ENCODE data around the gene SLFN12.
A peak's percentile ranks its signal among the peaks of the same experiment; 100 is the strongest.
"Not testable (repeated sequence)": the region's sequence is repeated elsewhere in the genome, so short reads cannot be mapped to it uniquely, and the experiment has no call there.

SLFN12 gene

DNA sequence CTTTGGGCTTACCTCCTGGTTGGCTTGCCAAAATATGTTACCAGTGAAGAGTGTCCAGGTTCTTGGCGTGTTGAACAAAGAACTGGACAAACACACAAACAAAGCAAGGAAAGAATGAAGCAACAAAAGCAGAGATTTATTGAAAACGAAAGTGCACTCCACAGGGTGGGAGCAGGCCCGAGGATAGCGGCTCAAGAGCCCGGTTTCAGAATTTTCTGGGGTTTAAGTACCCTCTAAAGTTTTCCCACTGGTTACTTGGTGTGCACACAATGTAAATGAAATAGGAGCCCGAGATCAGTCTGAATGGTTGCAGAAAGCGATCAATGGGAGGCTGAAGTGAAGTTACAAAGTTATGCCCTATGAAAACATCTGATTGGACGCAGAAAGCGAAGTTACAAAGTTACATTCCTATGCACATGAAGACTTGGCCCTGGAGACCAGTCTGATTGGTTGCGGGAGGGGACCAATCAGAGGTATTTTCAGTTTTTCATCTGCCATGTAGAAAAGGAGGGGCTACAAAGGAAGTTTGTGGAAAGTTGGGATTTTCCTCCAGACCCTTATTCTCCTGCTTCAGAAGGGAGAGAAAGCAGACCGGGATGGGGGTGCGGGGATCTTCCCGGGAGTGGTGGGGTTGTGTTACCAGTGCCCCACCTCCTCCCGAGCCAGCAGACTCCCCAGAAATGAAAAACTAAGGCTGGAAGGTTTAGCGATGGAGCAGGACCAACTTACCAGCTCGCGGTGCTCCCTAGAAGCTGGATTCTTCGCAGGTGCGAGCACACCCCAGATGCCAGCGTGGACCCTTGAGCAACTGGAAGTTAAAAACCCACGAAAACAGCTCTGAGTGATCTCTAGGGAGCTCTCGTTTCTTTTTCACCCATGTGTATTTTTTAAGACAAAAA lies at the start of gene SLFN12:
Gene SLFN12, minus strand, starts transcription at position 325 of the 899 bp plus-strand sequence. CDS start 9,472 bp downstream, outside the sequence.
- peak; percentile 76 for DNase-seq (ENCODE audit: low spot score)

DNA sequence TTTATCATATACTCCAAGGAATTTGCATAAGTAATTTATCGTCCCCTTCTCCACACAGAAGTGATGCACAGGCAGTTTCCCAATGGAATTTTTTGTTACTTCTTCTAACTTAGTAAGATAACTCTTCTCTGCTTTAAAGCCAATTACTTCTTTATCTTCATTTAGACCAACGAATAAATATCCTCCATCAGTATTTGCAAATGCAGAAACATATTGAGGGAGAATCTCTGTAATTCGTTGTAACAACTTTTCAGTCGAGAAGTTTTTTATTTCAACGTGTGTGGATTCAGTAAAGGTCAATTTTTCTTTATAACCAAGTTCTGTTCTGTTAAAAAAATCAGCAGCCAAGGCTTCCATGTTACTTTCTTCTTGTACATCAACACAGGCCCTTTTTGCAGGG lies 47.0 kb upstream of the SLFN12 start:
- DNase-seq (ENCODE audit: low spot score), result no peak

DNA sequence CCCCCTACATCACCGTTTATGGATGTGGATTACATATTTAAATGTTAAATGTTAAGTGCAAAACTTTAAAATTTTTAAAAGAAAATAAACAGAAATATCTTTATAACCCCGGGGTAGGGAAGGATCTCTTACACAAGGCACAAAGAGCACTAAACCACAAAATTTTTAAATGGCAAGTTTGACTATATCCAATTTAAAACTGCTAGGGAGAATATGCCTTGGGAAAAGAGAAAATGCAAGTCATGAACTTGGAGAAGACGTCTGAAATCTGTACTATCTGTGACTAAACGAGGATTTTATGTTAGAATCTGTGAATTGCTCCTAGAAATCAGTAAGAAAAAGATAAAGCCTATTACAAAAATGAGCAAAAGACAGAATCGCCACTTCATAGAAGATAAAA lies 44.9 kb upstream of the SLFN12 start:
- no peak for DNase-seq (ENCODE audit: low spot score)

DNA sequence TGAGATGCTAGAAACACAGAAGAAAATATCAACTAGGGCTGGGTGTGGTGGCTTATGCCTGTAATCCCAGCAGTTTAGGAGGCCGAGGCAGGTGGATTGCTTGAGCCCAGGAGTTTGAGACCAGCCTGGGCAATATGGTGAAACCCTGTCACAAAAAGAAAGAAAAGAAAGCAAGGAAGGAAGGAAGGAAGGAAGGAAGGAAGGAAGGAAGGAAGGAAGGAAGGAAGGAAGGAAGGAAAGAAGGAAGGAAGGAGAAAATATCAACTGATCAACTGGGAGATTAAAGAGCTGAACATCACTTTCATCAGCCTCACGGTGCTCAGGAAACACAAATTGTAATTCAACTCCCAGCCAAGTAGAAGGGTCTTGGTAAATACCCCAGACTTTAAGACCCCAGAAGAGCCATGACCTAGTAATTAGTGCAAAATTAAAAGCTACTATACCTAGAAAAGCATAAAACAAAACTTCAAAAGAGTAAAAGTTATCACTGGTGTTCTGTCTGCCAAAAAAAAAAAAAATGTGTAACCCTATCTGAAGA lies 44.1 kb upstream of the SLFN12 start:
- DNase-seq (ENCODE audit: low spot score), result no peak

DNA sequence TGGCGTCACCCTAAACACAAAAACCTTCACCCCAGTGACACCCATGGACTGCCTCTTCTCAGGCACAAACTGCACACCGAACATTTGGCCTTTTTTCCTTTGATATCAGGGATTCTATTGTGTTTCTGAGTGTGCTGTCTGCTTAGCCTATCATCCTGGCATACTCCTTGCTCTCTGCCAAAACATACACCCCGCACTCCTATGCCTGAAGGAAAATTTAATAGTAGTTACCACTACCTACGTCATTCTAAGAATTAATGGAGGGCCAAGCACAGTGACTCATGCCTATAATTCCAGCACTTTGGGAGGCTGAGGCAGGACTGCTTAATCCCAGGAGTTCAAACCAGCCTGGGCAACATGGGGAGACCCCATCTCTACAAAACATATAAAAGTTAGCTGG lies 36.2 kb upstream of the SLFN12 start:
- DNase-seq (ENCODE audit: low spot score), result no peak

DNA sequence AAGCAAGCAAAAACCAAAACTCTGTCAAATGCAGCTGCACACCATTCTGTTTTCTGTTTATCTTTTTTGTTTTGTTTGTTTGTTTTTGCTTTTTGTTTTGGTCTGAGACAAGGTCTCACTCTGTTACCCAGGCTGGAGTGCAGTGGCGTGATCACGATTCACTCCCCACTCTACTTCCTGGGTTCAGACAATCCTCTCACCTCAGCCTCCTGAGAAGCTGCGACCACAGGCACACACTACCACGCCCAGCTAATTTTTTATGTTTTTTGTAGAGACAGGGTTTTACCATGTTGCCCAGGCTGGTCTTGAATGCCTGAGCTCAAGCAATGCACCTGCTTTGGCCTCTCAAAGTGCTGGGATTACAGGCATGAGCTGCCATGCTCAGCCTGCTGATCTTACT lies 35.5 kb upstream of the SLFN12 start:
- peak; percentile 52 for DNase-seq (ENCODE audit: low spot score)

DNA sequence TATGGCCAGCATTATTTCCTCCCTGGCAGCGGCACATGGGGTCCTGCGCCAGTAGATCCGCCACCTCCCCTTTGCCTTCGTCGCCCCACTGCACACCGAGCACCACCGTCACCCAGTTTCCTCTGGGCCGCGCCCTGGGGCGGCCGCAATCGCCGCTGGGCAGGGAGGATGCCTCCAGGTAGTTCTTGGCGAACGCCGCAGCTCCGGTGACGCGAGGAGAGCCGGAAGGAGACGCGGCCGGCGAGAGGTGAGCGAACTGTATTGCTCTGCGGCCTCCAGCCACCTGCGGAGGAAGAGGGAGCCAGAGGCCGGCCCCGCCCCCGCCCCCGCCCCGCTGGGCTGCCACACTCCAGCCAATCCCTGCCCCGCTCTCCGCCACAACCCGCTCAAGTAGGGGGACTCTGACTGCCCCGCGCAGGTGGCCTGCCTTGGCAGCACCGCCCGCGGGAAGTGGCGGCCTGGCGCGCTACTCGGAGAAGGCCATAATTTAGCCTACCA lies 28.1 kb upstream of the SLFN12 start:
- peak; percentile 50 for DNase-seq (ENCODE audit: low spot score)

DNA sequence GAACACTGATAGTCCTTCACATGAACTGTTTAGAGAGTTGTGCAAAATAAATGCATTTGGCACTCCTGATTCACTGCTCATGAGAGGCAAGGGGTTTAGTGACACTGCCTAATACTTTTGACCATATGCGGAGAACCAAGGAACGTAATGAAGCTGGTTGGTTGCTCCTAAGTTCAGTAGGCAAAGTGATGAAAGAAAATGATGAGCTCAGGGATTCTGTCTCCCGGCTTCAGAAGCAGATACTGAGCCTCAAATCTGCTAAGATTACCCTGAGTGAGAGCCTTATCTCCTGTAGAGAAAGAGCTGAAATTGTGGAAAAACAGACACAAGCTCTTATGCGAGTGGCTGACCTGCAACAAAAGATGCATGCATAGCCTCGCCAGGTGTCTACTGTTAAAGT lies 21.7 kb upstream of the SLFN12 start:
- not testable (repeated sequence) for DNase-seq (ENCODE audit: low spot score)

DNA sequence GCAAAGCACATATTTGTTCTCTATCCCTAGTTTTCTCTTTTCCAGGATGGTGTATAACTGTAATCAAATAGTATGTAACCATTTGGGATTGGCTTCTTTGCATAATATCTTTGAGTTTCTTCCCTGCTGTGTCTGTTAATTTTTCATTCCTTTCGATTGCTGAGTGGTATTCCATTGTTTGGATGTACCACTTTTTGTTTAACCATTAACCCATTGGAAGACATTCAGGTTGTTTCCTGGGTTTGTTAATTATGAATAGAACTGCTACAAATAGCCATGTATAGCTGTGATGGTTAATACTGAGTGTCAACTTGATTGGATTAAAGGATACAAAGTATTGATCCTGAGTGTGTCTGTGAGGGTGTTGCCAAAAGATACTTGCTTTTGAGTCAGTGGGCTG lies 20.9 kb upstream of the SLFN12 start:
- no peak for DNase-seq (ENCODE audit: low spot score)

DNA sequence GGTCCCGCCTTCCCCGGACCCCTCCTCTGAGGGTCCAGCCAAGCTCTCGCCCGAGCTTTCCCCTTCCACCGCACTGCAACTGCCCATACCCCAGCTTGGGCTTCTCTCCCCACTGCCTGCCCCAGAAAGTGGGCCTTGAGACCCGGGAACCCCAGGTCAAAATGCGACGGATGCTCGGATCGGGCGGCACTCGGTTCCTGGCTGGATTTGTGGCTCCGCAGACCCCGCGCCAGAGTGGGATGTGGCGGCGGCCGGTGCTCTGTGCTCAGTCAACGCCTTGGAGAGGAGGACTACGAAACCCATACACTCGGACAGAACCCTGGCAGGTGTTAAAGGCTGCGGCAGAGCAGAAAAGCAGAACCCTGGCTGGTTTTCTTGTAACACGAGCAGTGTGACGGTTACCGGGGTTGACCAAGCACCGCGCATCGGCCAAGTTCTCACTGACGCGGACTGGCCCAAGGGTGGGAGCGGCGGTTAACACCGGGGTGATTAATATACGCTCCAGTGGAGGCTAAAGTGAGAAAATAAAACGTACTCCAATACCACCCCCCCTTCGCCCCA lies 17.2 kb upstream of the SLFN12 start:
- DNase-seq (ENCODE audit: low spot score), result no peak

DNA sequence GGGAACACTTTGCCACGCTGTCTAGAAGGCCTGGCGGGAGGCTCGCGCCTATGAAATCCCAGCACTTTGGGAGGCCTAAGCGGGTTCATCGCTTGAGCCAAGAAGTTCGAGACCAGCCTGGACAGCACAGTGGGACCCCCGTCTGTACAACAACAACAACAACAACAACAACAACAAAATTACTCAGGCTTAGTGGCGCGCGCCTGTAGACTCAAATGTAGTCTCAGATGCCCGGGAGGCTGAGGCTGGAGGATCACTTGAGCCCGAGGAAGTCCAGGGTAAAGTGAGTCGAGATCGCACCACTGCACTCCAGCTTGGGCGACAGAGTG lies 16.6 kb upstream of the SLFN12 start:
- no peak for DNase-seq (ENCODE audit: low spot score)

DNA sequence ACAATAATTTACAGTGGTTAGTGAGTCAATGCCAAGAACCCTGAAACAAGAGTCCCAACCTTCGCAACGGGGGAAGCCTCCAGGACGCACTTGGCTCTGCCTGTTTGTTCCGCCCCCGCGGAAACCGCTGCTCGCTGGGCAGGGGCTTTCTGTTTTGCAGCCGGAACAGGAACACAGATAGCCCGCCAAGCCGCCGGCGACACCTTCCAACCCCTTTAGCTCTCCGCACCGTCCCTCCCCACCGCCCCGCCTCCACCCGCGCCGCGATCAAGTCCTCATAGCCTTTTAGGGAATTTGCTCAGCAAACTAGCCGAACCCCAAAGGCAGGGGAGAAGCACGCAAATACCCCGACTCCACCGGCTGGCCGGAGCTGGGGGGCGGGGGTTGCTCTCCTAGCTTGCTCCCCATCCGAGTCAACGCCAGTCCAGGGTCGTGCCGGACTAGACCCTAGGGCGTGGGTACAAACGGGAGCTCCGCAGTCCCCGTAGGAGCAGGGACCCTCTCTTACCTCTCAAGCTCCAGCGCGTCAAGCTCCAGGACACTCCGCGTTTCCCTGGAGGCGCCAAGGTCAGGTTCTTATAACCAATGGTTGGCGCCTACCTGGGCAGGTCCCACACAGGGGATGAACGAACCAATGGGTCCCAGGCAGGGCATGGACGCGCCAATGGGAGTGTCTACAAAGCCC lies 16.1 kb upstream of the SLFN12 start, which contains the start of gene SLFN13:
Gene SLFN13, minus strand, starts transcription at position 553 of the 685 bp plus-strand sequence. CDS start 3,086 bp downstream, outside the sequence.
- peak; percentile 82 for DNase-seq (ENCODE audit: low spot score)

DNA sequence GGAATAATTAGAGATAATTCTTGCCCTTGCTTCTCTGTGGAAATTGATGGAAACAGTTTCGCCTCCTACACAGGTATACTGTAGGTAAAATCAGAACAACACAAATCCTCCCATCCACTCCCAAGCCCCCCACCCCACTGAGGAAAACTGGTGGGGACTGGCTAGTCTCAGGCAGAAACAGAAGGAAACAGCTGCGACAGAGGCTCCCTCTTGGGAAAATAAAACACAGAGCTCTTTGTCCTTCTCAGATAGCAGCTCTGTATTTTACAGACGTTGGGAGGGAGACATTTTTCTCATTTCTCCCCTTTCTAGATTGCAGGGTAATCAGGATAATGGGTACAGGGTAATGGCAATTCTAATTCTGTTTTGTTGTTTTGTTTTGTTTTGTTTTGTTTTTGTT lies 15.2 kb upstream of the SLFN12 start:
- DNase-seq (ENCODE audit: low spot score), result no peak

DNA sequence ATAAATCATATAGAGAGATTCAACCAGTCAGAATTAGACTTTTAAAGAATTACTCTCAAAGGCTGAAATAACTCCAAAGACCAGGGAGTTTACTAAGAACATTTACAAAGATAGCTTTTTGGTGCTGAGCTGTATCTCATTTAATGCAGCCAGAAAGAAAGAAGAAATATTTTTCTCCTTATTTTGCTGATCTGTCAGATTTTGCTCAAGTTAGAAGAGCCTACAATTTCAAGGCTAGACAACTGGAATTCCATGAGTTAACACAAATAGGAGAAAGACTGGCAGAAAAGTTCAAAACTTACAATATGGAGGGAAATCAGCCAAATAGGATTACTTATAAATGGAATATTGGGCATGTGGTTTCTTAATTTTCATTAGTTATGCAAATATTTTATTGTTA lies 6.1 kb upstream of the SLFN12 start:
- no peak for DNase-seq (ENCODE audit: low spot score)

DNA sequence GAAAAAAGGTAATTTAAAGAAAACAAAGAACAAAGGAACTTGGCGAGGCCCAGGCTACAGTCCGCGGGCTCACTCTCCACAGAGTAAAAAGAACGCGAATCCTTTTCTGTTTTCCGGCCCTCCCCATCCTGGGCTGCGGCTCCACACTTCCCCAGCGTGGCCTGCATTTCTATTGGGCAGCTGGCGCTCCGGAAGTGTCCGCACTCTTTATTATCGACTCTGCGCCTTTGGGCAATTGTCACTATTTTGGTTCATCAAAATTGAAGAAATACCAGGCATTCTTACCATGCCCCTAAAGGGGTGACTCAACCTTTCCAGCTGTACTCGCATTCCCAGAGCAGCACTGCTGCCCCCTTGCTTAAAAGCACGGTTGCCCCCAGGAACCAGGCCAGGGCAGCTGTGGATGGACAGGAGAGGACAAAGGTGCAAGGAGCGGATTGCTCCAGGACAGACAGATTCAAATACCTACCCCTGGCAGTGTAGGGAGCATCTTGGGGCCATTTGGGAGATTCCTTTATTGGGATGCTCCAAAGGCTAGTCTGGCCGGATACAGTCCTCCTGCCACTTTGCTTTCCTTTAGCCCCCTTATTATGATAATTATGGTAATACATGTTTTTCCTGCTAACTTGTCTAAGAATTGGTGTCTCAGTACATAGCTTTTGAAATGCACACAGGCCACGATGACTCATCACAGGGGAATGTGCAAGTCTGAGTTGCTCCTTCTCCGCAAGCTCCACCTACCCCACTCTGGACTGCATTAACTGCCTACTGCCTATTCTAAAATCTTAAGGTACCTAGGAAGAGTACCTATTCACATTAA lies 985 bp upstream of the SLFN12 start:
- peak; percentile 83 for DNase-seq (ENCODE audit: low spot score)

DNA sequence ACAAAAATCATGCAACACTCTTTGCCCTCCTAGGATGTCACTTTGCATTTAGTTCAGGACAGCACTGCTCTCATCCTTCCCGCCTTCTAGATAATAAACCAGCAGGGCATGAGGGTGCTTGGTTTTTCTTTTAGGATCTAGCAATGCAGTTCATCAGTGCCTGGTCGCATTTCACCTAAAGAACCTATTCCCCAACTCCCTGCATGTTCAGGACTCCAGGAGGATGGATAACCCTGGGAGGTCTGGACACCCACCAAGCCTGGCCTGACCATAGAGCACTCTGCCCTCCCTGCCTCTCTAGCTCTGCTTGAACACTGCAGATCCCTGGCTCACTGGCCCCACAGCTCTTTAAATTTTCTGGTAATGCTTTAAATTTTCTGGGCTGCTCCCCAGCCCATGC lies 2.6 kb downstream of the SLFN12 start:
- no peak for DNase-seq (ENCODE audit: low spot score)

DNA sequence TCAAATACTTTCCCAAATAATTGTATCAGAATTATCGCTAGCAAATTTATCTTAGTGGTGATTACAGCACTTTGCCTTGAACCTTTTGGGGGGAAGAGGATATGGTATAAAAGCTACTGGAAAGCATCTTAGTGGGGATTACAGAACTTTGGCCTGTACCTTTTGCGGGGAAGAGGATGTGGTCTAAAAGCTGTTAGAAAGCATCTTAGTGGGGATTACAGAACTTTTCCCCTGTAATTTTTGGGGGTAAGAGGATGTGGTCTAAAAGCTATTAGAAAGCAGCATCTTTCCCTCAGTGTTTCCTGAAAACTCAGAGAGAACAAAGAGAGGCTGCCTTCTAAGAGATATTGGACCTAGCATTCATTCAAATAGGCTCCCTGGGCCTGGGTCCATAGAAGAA lies 4.1 kb downstream of the SLFN12 start:
- DNase-seq (ENCODE audit: low spot score), result no peak

DNA sequence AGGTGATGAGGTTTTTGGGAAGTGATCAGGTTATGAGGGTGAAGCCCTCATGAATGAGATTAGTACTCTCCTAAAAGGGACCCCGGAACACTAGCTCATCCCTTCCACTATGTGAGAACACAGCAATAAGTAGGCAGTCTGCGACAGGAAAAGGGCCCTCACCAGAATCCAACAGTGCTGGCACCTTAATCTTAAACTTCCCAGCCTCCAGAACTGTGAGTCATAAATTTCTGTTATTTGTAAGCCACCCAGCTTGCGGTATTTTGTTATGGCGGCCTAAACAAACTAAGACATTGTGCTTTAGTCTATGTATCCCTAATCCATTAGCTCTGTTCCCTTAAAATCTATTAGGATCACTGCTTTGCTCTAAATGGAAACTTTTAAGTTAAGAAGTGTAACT lies 8.5 kb downstream of the SLFN12 start:
- DNase-seq (ENCODE audit: low spot score), result no peak

DNA sequence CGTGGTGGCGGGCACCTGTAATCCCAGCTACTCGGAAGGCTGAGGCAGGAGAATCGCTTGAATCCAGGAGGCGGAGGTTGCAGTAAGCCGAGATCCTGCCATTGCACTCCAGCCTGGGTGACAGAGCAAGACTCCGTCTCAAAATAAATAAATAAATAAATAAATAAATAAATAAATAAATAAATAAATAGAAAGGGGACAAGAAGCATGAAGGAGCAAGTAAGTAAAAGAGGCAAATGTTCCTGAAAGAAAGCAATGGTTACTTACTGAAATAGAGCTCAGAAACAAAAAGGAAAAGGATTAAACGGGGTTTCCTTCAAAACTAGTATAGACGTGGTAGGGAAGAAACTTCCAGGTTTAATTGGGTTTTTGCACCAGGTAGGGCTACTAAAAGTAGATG lies 11.2 kb downstream of the SLFN12 start:
- not testable (repeated sequence) for DNase-seq (ENCODE audit: low spot score)

DNA sequence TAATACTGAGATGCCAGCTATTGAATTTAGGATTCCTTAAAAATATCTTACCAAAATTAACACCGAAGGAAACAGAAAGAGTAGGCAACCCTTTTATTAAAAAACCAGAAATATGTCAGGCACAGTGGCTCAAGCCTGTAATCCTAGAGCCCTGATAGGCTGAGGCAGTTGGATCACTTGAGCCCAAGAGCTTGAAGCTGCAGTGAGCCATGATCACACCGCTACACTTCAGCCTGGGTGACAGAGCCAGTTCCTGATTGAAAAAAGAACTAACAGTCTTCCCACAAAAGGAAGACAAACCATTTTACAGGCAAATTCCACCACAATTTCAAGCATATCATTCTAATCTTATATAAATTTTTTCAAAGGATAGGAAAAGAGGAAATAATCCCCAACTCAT lies 15.6 kb downstream of the SLFN12 start:
- DNase-seq (ENCODE audit: low spot score), result no peak

DNA sequence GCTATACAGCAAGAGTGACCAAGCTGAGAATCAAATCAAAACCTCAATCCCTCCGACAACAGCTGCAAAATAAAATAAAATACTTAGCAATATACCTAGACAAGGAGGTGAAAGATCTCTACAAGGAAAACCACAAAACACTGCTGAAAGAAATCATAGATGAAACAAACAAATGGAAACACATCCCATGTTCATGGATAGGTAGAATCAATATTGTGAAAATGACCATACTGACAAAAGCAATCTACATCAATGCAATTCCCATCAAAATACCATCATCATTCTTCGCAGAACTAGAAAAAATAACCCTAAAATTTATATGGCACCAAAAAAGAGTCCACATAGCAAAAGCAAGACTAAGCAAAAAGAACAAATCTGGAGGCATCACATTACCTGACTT lies 17.6 kb downstream of the SLFN12 start:
- not testable (repeated sequence) for DNase-seq (ENCODE audit: low spot score)

DNA sequence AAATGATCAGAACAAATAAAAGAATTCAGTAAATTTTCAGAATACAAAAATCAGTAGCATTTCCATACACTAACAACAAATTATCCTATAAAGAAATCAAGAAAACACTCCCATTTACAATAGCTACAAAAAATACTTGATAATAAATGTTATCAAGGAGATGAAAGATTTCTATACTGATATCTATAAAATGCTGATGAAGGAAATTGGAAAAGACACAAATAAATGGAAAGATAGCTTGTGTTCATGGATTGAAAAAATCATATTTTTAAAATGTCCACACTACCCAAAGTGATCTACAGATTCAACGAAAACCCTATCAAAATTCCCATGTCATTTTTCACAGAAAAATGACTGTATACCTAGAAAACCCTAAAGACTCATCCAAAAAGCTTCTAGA lies 18.1 kb downstream of the SLFN12 start:
- DNase-seq (ENCODE audit: low spot score), result no peak

Data from CD4-positive, alpha-beta T cell treated with Interleukin-15 for 4 hours (primary cell).